Measurements from ENCODE around the gene ERP44. TPM values are rescaled to one million over a fixed set of nuclear protein-coding genes. Genes with fewer than 3 reads are reported as not detected.
"Not testable (repeated sequence)": the region's sequence is repeated elsewhere in the genome, so short reads cannot be mapped to it uniquely, and the experiment has no call there.

Gene ERP44
- total RNA-seq, 2 donors from 2014 or later = 11.1 to 13.9 TPM

GRCh38 chr9:100067990-100068389 lies 30.8 kb downstream of the ERP44 start:
- not testable (repeated sequence) for ATAC-seq (replicated peaks); H3K36me3 Mint-ChIP-seq (ENCODE audit: low read depth); H3K9me3 Mint-ChIP-seq; H3K27me3 Mint-ChIP-seq; H3K4me1 Mint-ChIP-seq; H3K27ac Mint-ChIP-seq; H3K4me3 Mint-ChIP-seq

- Mint-ChIP-seq H3K27ac (no peak overlapping the region), H3K4me3 (no peak overlapping the region), H3K36me3 (ENCODE audit: low read depth) (no peaks in the 10 kb centered on the region), H3K9me3 (no peaks in the 10 kb centered on the region), H3K27me3 (no peaks in the 10 kb centered on the region), H3K4me1 (no peaks in the 10 kb centered on the region)
- ATAC-seq (replicated peaks) = no peak
Observed at GRCh38 chr9:100066539-100066938, 32.3 kb downstream of the ERP44 start.

GRCh38 chr9:100064872-100065581 lies 33.8 kb downstream of the ERP44 start:
- Mint-ChIP-seq H3K4me1 (no peaks in the 10 kb centered on the region), H3K4me3 (no peak overlapping the region), H3K9me3 (no peaks in the 10 kb centered on the region), H3K27ac (no peak overlapping the region), H3K27me3 (no peaks in the 10 kb centered on the region), H3K36me3 (ENCODE audit: low read depth) (no peaks in the 10 kb centered on the region)
- ATAC-seq (replicated peaks) = peak; percentile 48

- no peaks in the 10 kb centered on the region for H3K4me1 Mint-ChIP-seq
- no peak overlapping the region for H3K4me3 Mint-ChIP-seq
- no peaks in the 10 kb centered on the region for H3K9me3 Mint-ChIP-seq
- peaks cover 16% of the 10 kb centered on the region for H3K36me3 Mint-ChIP-seq (ENCODE audit: low read depth)
- no peak overlapping the region for H3K27ac Mint-ChIP-seq
- no peaks in the 10 kb centered on the region for H3K27me3 Mint-ChIP-seq
- no peak for ATAC-seq (replicated peaks)
Observed at GRCh38 chr9:100063185-100063584, 35.6 kb downstream of the ERP44 start.

- not testable (repeated sequence) for H3K27ac Mint-ChIP-seq; H3K27me3 Mint-ChIP-seq; H3K9me3 Mint-ChIP-seq; H3K4me1 Mint-ChIP-seq; H3K4me3 Mint-ChIP-seq; ATAC-seq (replicated peaks)
- H3K36me3 Mint-ChIP-seq (ENCODE audit: low read depth) = peaks cover 21% of the 10 kb centered on the region
Observed at GRCh38 chr9:100062683-100063082, 36.1 kb downstream of the ERP44 start.

- Mint-ChIP-seq H3K9me3 (no peaks in the 10 kb centered on the region), H3K36me3 (ENCODE audit: low read depth) (peaks cover 55% of the 10 kb centered on the region), H3K4me3 (no peak overlapping the region), H3K27me3 (no peaks in the 10 kb centered on the region), H3K27ac (no peak overlapping the region), H3K4me1 (no peaks in the 10 kb centered on the region)
- ATAC-seq (replicated peaks) = no peak
Observed at GRCh38 chr9:100058699-100059579, 39.9 kb downstream of the ERP44 start.

- Mint-ChIP-seq H3K27me3 (no peaks in the 10 kb centered on the region), H3K27ac (peak overlapping the region; percentile 5), H3K9me3 (no peaks in the 10 kb centered on the region), H3K4me1 (no peaks in the 10 kb centered on the region), H3K36me3 (ENCODE audit: low read depth) (peaks cover 62% of the 10 kb centered on the region), H3K4me3 (no peak overlapping the region)
- ATAC-seq (replicated peaks) = no peak
Observed at GRCh38 chr9:100057624-100058023, 41.2 kb downstream of the ERP44 start.

- no peak overlapping the region for H3K4me3 Mint-ChIP-seq
Observed at GRCh38 chr9:100056561-100056960, 42.2 kb downstream of the ERP44 start.

GRCh38 chr9:100052375-100052774 lies 46.4 kb downstream of the ERP44 start:
- peaks cover 2% of the 10 kb centered on the region for H3K4me1 Mint-ChIP-seq
- no peak for ATAC-seq (replicated peaks)
- no peak overlapping the region for H3K4me3 Mint-ChIP-seq
- peaks cover 82% of the 10 kb centered on the region for H3K36me3 Mint-ChIP-seq (ENCODE audit: low read depth)
- no peak overlapping the region for H3K27ac Mint-ChIP-seq
- H3K27me3 Mint-ChIP-seq = no peaks in the 10 kb centered on the region
- no peaks in the 10 kb centered on the region for H3K9me3 Mint-ChIP-seq

More at GRCh38 chr9:100056561-100056960, 42.2 kb downstream of the ERP44 start:
- Mint-ChIP-seq H3K27ac (no peak overlapping the region), H3K36me3 (ENCODE audit: low read depth) (peaks cover 73% of the 10 kb centered on the region), H3K27me3 (no peaks in the 10 kb centered on the region), H3K4me1 (no peaks in the 10 kb centered on the region), H3K9me3 (no peaks in the 10 kb centered on the region)
- ATAC-seq (replicated peaks) = no peak

GRCh38 chr9:100049551-100049950 lies 49.2 kb downstream of the ERP44 start:
- no peak for ATAC-seq (replicated peaks)
- Mint-ChIP-seq H3K4me1 (peaks cover 10% of the 10 kb centered on the region), H3K27me3 (no peaks in the 10 kb centered on the region)

GRCh38 chr9:100038472-100038871 lies 60.3 kb downstream of the ERP44 start:
- H3K27ac Mint-ChIP-seq = no peak overlapping the region
- peaks cover 13% of the 10 kb centered on the region for H3K4me1 Mint-ChIP-seq
- peaks cover 6% of the 10 kb centered on the region for H3K9me3 Mint-ChIP-seq
- no peak overlapping the region for H3K4me3 Mint-ChIP-seq
- no peaks in the 10 kb centered on the region for H3K27me3 Mint-ChIP-seq
- no peak for ATAC-seq (replicated peaks)
- peaks cover 73% of the 10 kb centered on the region for H3K36me3 Mint-ChIP-seq (ENCODE audit: low read depth)

More at GRCh38 chr9:100049551-100049950, 49.2 kb downstream of the ERP44 start:
- peaks cover 78% of the 10 kb centered on the region for H3K36me3 Mint-ChIP-seq (ENCODE audit: low read depth)
- no peaks in the 10 kb centered on the region for H3K9me3 Mint-ChIP-seq
- no peak overlapping the region for H3K4me3 Mint-ChIP-seq
- no peak overlapping the region for H3K27ac Mint-ChIP-seq

- peak overlapping the region; percentile 26 for H3K4me3 Mint-ChIP-seq
- peak overlapping the region; percentile 17 for H3K27ac Mint-ChIP-seq
- H3K36me3 Mint-ChIP-seq (ENCODE audit: low read depth) = peaks cover 53% of the 10 kb centered on the region
- H3K27me3 Mint-ChIP-seq = no peaks in the 10 kb centered on the region
- H3K4me1 Mint-ChIP-seq = peaks cover 9% of the 10 kb centered on the region
- H3K9me3 Mint-ChIP-seq = no peaks in the 10 kb centered on the region
- peak; percentile 12 for ATAC-seq (replicated peaks)
Observed at GRCh38 chr9:100033877-100034551, 64.8 kb downstream of the ERP44 start.

GRCh38 chr9:100030548-100030947 lies 68.3 kb downstream of the ERP44 start:
- Mint-ChIP-seq H3K36me3 (ENCODE audit: low read depth) (peaks cover 51% of the 10 kb centered on the region), H3K9me3 (no peaks in the 10 kb centered on the region), H3K27me3 (no peaks in the 10 kb centered on the region), H3K4me3 (no peak overlapping the region), H3K4me1 (peaks cover 13% of the 10 kb centered on the region), H3K27ac (no peak overlapping the region)
- ATAC-seq (replicated peaks) = no peak

- H3K36me3 Mint-ChIP-seq (ENCODE audit: low read depth) = peaks cover 52% of the 10 kb centered on the region
- H3K9me3 Mint-ChIP-seq = no peaks in the 10 kb centered on the region
- H3K4me3 Mint-ChIP-seq = no peak overlapping the region
- H3K27ac Mint-ChIP-seq = no peak overlapping the region
- ATAC-seq (replicated peaks) = no peak
- no peaks in the 10 kb centered on the region for H3K27me3 Mint-ChIP-seq
- H3K4me1 Mint-ChIP-seq = peaks cover 4% of the 10 kb centered on the region
Observed at GRCh38 chr9:100029251-100029650, 69.5 kb downstream of the ERP44 start.

Data from activated T-helper 17 cell treated with anti-CD3 and anti-CD28 coated beads, Interleukin-2, amount 50 U/mL, for 72 hours (primary cell).